Mesothelial cell of epicardium (in vitro differentiated cells): ENCODE results near the gene CFAP99. TPM values are rescaled to one million over a fixed set of nuclear protein-coding genes. Genes with fewer than 3 reads are reported as not detected.
A peak's percentile ranks its signal among the peaks of the same experiment; 100 is the strongest.

Experiments
- DNase-seq, 2 experiments: peaks; one replicate each; pipeline ENCODE4 v3.0.0; 2021; ENCODE audit warnings: low spot score in 2 of 2; ENCODE audit not compliant: unreplicated experiment in 2 of 2
- H3K27ac Mint-ChIP-seq: 2 replicates; pipeline ENCODE4 v1.8.0; 2021; ENCODE audit warnings: mixed read lengths
- H3K27me3 Mint-ChIP-seq: 2 replicates; pipeline ENCODE4 v1.8.0; 2021; ENCODE audit warnings: low read depth, mixed read lengths
- H3K36me3 Mint-ChIP-seq: 2 replicates; pipeline ENCODE4 v1.8.0; 2021; ENCODE audit warnings: mixed read lengths
- H3K4me1 Mint-ChIP-seq: 2 replicates; pipeline ENCODE4 v1.8.0; 2021; ENCODE audit warnings: mixed read lengths
- H3K4me3 Mint-ChIP-seq: 2 replicates; pipeline ENCODE4 v1.8.0; 2021; ENCODE audit warnings: mild to moderate bottlenecking, moderate library complexity, mixed read lengths
- H3K9me3 Mint-ChIP-seq: 2 replicates; pipeline ENCODE4 v1.8.0; 2021; ENCODE audit warnings: mixed read lengths
- total RNA-seq: library from RNA; stranded (reverse); gene quantifications from 3 replicates; pipeline ENCODE4 v1.2.1, GENCODE V29; 2021
- TF ChIP-seq, protein P1 (sequence below): fragments of 200-600 bp; sonication (generic); IDR thresholded peaks from one replicate; pipeline ENCODE4 v1.5.0; 2021; ENCODE audit warnings: antibody characterized with exemption; ENCODE audit not compliant: unreplicated experiment

CFAP99 gene
- total RNA-seq, 1 donor from 2014 or later: not detected

DNA sequence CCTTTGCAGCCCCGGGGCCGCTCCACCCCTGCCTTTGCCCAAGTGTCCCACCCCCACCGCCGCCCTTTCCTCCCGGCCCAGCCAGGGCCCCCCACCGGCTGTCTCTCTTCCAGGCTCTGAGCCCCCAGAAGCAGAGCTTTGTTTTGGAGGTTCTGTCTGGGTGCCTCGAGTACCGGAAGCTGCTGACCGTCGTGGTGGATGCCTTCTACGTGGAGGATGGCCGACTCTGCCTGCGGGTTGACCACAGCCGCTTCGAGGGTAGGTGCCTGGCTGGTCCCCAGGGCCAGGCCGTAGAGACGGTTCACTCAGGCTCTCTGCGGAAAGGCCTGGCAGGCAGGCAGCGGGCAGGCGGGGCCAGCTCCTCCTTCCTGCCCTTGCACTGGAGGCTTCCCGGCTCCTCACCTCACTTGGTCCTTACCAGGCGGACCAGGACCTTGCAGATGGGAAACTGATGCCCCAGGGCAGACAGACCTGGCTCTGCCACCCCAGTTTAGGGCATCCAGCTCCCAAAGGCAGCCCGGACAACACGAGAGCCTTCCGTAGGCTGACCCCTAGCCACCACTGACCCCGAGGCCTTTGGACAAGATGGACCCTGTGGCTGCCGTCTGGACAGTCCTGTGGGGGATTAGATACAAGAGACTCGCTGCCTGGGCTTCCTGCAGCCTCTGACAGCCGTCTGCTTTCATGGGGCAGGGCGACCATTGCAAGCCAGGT, 18.2 kb downstream of the CFAP99 start:
- peaks cover 3% of the 10 kb centered on the region for H3K27me3 Mint-ChIP-seq
- no peak overlapping the region for H3K27ac Mint-ChIP-seq
- no peak for DNase-seq
- no peak overlapping the region for H3K4me3 Mint-ChIP-seq
- H3K4me1 Mint-ChIP-seq: no peaks in the 10 kb centered on the region
- H3K9me3 Mint-ChIP-seq: no peaks in the 10 kb centered on the region
- no peaks in the 10 kb centered on the region for H3K36me3 Mint-ChIP-seq
- TF ChIP-seq, protein P1, sequence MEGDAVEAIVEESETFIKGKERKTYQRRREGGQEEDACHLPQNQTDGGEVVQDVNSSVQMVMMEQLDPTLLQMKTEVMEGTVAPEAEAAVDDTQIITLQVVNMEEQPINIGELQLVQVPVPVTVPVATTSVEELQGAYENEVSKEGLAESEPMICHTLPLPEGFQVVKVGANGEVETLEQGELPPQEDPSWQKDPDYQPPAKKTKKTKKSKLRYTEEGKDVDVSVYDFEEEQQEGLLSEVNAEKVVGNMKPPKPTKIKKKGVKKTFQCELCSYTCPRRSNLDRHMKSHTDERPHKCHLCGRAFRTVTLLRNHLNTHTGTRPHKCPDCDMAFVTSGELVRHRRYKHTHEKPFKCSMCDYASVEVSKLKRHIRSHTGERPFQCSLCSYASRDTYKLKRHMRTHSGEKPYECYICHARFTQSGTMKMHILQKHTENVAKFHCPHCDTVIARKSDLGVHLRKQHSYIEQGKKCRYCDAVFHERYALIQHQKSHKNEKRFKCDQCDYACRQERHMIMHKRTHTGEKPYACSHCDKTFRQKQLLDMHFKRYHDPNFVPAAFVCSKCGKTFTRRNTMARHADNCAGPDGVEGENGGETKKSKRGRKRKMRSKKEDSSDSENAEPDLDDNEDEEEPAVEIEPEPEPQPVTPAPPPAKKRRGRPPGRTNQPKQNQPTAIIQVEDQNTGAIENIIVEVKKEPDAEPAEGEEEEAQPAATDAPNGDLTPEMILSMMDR: no peak

DNA sequence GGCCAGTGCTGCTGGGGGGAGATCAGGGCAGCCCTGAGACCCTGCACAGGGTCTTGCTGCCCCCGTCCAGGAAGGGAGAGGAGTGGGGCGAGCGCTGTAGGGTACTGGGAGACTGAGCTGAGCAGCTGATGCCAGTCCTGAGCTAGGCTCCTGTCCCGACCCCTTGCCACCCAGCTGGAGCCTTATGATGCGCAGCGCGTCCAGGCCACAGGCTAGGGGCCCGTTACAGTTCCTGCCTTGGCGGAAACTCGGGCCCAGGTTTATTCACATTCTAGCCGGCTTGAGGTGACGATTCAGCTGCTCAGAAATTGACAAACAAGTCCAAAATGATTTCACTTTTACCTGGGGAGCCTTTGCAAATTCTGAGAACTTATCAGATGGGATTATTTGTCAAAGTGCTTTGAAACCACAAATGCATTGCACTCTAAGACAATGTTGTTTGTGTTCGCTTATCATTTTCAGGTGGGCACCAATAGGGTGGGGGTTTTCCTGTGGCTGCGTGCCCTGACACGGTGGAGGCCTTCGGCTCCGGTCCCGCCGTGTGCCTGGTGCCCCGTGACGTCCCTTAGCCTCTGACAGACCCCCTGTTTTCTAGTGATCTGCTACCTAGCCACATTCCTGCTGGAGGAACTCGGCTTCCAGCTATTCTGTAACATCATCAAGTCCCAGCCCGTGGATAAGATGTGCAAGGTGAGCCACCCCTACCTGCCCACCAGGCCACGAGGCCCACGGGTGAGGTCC, 18.9 kb downstream of the CFAP99 start:
- Mint-ChIP-seq H3K4me3 (no peak overlapping the region), H3K27me3 (peaks cover 3% of the 10 kb centered on the region), H3K4me1 (no peaks in the 10 kb centered on the region), H3K27ac (no peak overlapping the region), H3K9me3 (no peaks in the 10 kb centered on the region), H3K36me3 (no peaks in the 10 kb centered on the region)
- no peak for DNase-seq
- TF ChIP-seq, protein P1: no peak

DNA sequence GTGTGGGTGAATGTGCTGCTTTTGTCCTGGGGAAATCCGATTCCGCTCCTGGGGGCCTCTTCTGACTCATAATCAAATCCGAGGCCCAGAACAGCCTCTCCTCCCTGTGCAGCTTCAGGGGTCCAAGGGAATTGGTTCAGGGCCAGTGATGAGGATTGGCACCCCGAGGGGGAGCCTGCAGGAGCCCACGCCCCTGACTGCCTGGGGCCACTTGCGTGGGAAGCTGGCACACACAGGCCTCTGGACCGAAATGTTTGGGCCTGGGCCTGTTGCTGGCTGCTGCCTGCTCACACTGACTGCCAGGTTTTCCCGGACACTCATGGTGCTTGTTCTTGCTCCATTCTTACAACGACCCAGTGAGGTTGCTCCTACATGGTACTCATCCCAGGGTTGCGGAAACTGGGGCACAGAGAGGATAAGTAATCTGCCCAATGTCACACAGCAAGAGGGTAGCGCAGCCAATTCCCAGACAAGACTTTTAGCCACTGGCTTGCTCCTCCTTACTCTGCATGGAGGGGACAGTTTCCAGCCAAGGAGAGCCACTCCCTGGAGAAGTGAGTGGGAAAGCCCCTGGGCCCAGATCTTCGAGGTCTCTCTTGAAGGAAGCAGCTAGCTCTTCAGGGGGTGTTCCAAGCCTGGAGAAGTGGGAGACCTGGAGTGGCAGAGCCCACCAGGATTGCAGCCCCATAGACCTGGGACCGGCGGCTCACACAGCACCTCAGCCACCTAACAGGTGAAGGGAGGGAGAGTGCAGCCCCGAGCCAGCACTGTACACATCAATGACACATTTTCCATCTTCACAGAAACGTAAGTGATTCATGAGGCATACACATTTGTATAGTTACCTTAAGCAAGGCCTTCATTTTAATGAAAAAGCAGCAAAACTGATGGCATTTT, 20.3 kb downstream of the CFAP99 start:
- no peak overlapping the region for H3K27ac Mint-ChIP-seq
- no peaks in the 10 kb centered on the region for H3K9me3 Mint-ChIP-seq
- H3K4me1 Mint-ChIP-seq: no peaks in the 10 kb centered on the region
- TF ChIP-seq, protein P1: no peak
- H3K36me3 Mint-ChIP-seq: no peaks in the 10 kb centered on the region
- no peaks in the 10 kb centered on the region for H3K27me3 Mint-ChIP-seq
- no peak overlapping the region for H3K4me3 Mint-ChIP-seq
- DNase-seq: no peak

DNA sequence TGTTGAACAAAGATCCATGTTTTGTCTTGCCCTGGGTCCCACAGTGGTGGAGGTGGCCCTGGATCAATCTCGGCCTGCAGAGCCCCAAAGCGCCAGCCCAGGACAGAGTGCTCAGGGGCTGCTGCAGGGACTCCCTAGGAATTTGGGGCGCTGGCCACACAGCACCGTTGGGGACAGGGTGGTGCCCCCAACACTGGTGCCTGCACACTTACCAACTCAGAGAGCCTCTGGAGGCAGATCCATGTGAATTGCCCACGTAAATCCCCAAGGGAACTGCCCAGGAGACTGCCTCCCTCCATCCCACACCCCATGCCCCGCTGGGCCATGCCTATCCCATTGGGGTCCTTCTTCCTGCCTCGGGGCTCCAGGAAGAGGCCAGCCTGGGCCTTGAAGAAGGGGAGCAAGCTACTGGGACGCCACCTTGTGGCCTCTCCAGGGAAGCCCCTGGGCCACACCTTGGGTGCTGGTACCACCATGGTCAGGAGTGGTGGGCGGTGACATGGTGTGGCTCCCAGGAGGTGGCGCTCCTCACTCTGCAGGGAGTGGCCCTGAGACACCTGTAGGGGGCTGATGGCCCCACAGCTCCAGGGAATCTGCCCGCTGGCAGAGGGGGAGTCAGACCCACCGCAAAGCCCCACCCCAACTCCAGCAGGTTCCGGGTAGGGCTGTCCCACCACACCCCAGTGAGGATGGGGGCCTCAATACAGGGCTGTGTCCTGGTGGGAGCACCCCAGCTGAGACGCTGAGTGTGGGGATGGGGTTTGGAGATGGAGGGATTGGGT, 22.8 kb downstream of the CFAP99 start:
- H3K27me3 Mint-ChIP-seq: no peaks in the 10 kb centered on the region
- no peaks in the 10 kb centered on the region for H3K36me3 Mint-ChIP-seq
- DNase-seq: no peak
- H3K27ac Mint-ChIP-seq: no peak overlapping the region
- no peaks in the 10 kb centered on the region for H3K9me3 Mint-ChIP-seq
- TF ChIP-seq, protein P1: peak; percentile 19
- no peaks in the 10 kb centered on the region for H3K4me1 Mint-ChIP-seq
- no peak overlapping the region for H3K4me3 Mint-ChIP-seq
